Measurements from ENCODE around the gene FRAT1.
"Not testable (repeated sequence)": the region's sequence is repeated elsewhere in the genome, so short reads cannot be mapped to it uniquely, and the experiment has no call there.

FRAT1 gene

GRCh38 chr10:97336006-97336405 lies 16.9 kb downstream of the FRAT1 start:
- H3K4me1 ChIP-seq (ENCODE audit: control insufficient read depth, insufficient read depth, low read length): peaks cover 36% of the 10 kb centered on the region
- H3K9me3 ChIP-seq (ENCODE audit: control insufficient read depth, insufficient read depth, low read depth, low read length): no peaks in the 10 kb centered on the region

DNA sequence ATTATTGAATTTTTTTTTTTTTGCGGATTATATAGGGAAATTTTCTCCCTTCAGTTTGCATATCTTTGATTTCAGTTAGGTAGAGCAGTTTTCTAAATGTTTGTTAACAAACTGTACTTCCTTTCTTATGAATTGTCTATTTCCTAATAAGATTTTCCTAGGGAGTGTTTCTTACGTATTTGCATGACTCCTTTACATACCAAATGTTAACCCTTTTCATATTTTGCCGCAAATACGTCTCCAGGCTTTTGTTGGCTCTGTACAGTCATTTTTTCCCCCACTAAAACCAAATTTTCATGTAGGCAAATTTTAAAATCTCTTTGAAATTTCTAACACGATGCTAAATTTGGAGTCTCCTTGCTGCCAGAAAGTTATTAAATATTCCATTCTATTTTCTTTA lies 17.4 kb downstream of the FRAT1 start:
- H3K36me3 ChIP-seq (ENCODE audit: control insufficient read depth, insufficient read depth, low read length): 0 out of 2 replicates have a peak, but pooled peaks cover 5% of the 10 kb centered on the region
- no peaks in the 10 kb centered on the region for H3K9me3 ChIP-seq (ENCODE audit: control insufficient read depth, insufficient read depth, low read depth, low read length)
- H3K9ac ChIP-seq (ENCODE audit: low read length): peak overlapping the region; percentile 100
- H3K27ac ChIP-seq (ENCODE audit: low read depth, low read length): peak overlapping the region; percentile 94
- H3K27me3 ChIP-seq (ENCODE audit: control insufficient read depth, insufficient read depth, low read length): no peaks in the 10 kb centered on the region
- H3K4me1 ChIP-seq (ENCODE audit: control insufficient read depth, insufficient read depth, low read length): peaks cover 31% of the 10 kb centered on the region
- peak overlapping the region; percentile 30 for H3K4me3 ChIP-seq (ENCODE audit: low read depth, low read length)

More at GRCh38 chr10:97336006-97336405, 16.9 kb downstream of the FRAT1 start:
- Histone ChIP-seq H3K27me3 (ENCODE audit: control insufficient read depth, insufficient read depth, low read length) (no peaks in the 10 kb centered on the region), H3K27ac (ENCODE audit: low read depth, low read length) (peak overlapping the region; percentile 94; the same call in 1 of the 2 replicates), H3K4me3 (ENCODE audit: low read depth, low read length) (peak overlapping the region; percentile 30), H3K36me3 (ENCODE audit: control insufficient read depth, insufficient read depth, low read length) (peaks cover 8% of the 10 kb centered on the region; the same call in 1 of the 2 replicates), H3K9ac (ENCODE audit: low read length) (peak overlapping the region; percentile 100)

GRCh38 chr10:97336942-97337831 lies 18.1 kb downstream of the FRAT1 start:
- Histone ChIP-seq H3K4me3 (ENCODE audit: low read depth, low read length) (peak overlapping the region; percentile 30), H3K9me3 (ENCODE audit: control insufficient read depth, insufficient read depth, low read depth, low read length) (no peaks in the 10 kb centered on the region), H3K27ac (ENCODE audit: low read depth, low read length) (peak overlapping the region; percentile 94), H3K27me3 (ENCODE audit: control insufficient read depth, insufficient read depth, low read length) (no peaks in the 10 kb centered on the region), H3K36me3 (ENCODE audit: control insufficient read depth, insufficient read depth, low read length) (no peaks in the 10 kb centered on the region), H3K9ac (ENCODE audit: low read length) (peak overlapping the region; percentile 100), H3K4me1 (ENCODE audit: control insufficient read depth, insufficient read depth, low read length) (peaks cover 26% of the 10 kb centered on the region)

DNA sequence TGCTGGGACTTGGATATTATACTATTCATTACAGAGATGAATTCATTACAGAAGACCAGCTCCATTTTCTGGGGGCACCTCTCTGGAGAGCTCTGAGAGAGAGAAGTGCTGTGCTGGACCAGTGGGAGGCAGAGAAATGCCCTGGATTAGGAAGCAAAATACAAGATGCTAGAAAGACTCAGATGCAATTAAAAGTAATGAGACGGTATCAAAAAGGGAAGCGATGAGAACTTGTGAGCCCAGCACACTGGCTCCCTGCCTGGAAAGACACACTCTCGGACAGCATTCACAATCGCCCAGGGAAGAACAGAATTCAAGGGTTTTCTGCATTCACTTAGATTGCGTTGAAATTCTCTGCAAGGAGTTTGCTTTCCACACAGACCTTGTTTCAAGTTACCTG lies 19.0 kb downstream of the FRAT1 start:
- Histone ChIP-seq H3K27me3 (ENCODE audit: control insufficient read depth, insufficient read depth, low read length) (no peaks in the 10 kb centered on the region), H3K36me3 (ENCODE audit: control insufficient read depth, insufficient read depth, low read length) (no peaks in the 10 kb centered on the region), H3K27ac (ENCODE audit: low read depth, low read length) (peak overlapping the region; percentile 65; the same call in 1 of the 2 replicates), H3K4me1 (ENCODE audit: control insufficient read depth, insufficient read depth, low read length) (peaks cover 24% of the 10 kb centered on the region), H3K4me3 (ENCODE audit: low read depth, low read length) (peak overlapping the region; percentile 30), H3K9me3 (ENCODE audit: control insufficient read depth, insufficient read depth, low read depth, low read length) (no peaks in the 10 kb centered on the region), H3K9ac (ENCODE audit: low read length) (peak overlapping the region; percentile 52)

DNA sequence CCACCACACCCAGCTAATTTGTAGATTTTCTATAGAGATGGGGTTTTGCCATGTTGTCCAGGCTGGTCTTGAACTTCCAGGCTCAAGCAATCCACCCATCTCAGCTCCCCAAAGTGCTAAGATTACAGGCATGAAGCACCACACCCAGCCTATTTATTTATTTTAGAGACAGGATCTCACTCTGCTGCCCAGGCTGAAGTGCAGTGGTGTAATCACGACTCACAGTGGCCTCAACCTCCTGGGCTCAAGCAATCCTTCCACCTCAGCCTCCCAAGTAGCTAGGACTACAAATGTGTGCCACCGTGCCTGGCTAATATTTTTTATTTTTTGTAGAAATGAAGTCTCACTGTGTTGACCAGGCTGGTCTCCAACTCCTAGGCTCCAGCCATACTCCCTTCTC lies 22.3 kb downstream of the FRAT1 start:
- Histone ChIP-seq H3K9ac (ENCODE audit: low read length) (no peak overlapping the region), H3K4me3 (ENCODE audit: low read depth, low read length) (no peak overlapping the region), H3K27ac (ENCODE audit: low read depth, low read length) (no peak overlapping the region), H3K4me1 (ENCODE audit: control insufficient read depth, insufficient read depth, low read length) (peaks cover 18% of the 10 kb centered on the region), H3K36me3 (ENCODE audit: control insufficient read depth, insufficient read depth, low read length) (no peaks in the 10 kb centered on the region), H3K27me3 (ENCODE audit: control insufficient read depth, insufficient read depth, low read length) (no peaks in the 10 kb centered on the region), H3K9me3 (ENCODE audit: control insufficient read depth, insufficient read depth, low read depth, low read length) (no peaks in the 10 kb centered on the region)

- H3K4me3 ChIP-seq (ENCODE audit: low read depth, low read length); H3K4me1 ChIP-seq (ENCODE audit: control insufficient read depth, insufficient read depth, low read length); H3K9me3 ChIP-seq (ENCODE audit: control insufficient read depth, insufficient read depth, low read depth, low read length); H3K27me3 ChIP-seq (ENCODE audit: control insufficient read depth, insufficient read depth, low read length); H3K27ac ChIP-seq (ENCODE audit: low read depth, low read length); H3K9ac ChIP-seq (ENCODE audit: low read length); H3K36me3 ChIP-seq (ENCODE audit: control insufficient read depth, insufficient read depth, low read length): not testable (repeated sequence)
These were observed 24.6 kb downstream of the FRAT1 start for GRCh38 chr10:97343664-97344063.

- no peak overlapping the region for H3K27ac ChIP-seq (ENCODE audit: low read depth, low read length)
- H3K27me3 ChIP-seq (ENCODE audit: control insufficient read depth, insufficient read depth, low read length): no peaks in the 10 kb centered on the region
- peaks cover 8% of the 10 kb centered on the region; the same call in 1 of the 2 replicates for H3K4me1 ChIP-seq (ENCODE audit: control insufficient read depth, insufficient read depth, low read length)
- H3K4me3 ChIP-seq (ENCODE audit: low read depth, low read length): no peak overlapping the region
- H3K9ac ChIP-seq (ENCODE audit: low read length): no peak overlapping the region
- H3K36me3 ChIP-seq (ENCODE audit: control insufficient read depth, insufficient read depth, low read length): peaks cover 5% of the 10 kb centered on the region; the same call in 1 of the 2 replicates
- H3K9me3 ChIP-seq (ENCODE audit: control insufficient read depth, insufficient read depth, low read depth, low read length): no peaks in the 10 kb centered on the region
These were observed 28.2 kb downstream of the FRAT1 start for GRCh38 chr10:97347317-97347716.

DNA sequence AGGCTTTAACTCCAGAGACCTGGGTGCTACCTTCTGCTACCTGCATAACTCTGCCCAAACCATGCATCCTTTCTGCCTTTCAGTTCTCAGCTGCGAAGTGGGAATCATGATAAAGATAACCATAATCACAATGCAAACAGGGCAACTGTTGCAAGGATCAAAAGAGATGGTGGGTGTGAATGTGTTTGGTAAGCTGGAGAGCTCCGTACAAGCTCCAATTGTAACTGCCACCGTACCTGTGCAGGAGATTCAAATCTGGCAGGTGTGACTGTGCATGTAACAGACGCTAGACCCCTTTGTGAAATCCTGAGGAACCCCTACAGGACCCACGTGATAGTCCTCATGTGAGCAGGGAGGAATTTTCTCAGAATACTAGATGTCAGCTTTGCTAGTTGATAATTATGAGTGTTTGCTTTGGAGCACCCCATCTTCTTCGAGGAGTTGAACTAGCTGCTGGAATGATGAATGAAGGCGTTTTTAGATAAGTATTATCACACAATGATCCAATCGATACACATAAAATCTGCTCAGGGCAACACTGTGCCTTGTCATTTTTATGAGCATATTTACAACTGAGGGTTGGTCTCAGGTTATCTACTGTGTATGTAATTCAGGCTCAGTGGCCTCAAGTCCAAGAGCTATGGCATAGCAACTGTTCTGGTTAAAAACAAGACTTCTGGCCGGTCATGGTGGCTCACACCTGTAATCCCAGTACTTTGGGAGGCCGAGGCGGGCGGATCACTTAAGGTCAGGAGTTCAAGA lies 30.9 kb downstream of the FRAT1 start:
- peaks cover 11% of the 10 kb centered on the region; the same call in 1 of the 2 replicates for H3K36me3 ChIP-seq (ENCODE audit: control insufficient read depth, insufficient read depth, low read length)

DNA sequence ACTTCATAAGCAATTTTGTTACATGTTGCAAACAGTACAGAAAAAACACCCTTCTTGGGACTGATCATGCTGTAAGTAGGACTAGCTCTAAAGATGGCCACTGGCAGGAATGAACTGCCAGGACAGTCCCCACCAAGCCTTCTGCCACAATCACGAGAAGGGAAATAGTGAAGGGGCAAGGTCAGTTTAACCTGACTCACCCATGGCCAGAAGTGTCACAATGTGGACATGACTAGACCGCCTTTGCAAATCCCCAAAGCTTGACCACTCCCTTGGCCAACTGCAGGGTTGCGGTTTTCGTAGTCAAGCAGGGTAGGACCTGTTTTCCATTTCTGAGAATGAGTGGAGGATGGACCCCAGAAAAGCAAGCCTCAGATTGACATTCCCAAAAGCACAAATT lies 34.9 kb downstream of the FRAT1 start:
- Histone ChIP-seq H3K27me3 (ENCODE audit: control insufficient read depth, insufficient read depth, low read length) (no peaks in the 10 kb centered on the region), H3K4me3 (ENCODE audit: low read depth, low read length) (no peak overlapping the region), H3K27ac (ENCODE audit: low read depth, low read length) (no peak overlapping the region), H3K4me1 (ENCODE audit: control insufficient read depth, insufficient read depth, low read length) (peaks cover 11% of the 10 kb centered on the region), H3K9me3 (ENCODE audit: control insufficient read depth, insufficient read depth, low read depth, low read length) (no peaks in the 10 kb centered on the region), H3K9ac (ENCODE audit: low read length) (no peak overlapping the region), H3K36me3 (ENCODE audit: control insufficient read depth, insufficient read depth, low read length) (peaks cover 43% of the 10 kb centered on the region)

More for the DNA sequence above, 30.9 kb downstream of the FRAT1 start:
- no peak overlapping the region for H3K27ac ChIP-seq (ENCODE audit: low read depth, low read length)
- H3K4me1 ChIP-seq (ENCODE audit: control insufficient read depth, insufficient read depth, low read length): peaks cover 8% of the 10 kb centered on the region; the same call in 1 of the 2 replicates
- H3K27me3 ChIP-seq (ENCODE audit: control insufficient read depth, insufficient read depth, low read length): no peaks in the 10 kb centered on the region
- H3K9me3 ChIP-seq (ENCODE audit: control insufficient read depth, insufficient read depth, low read depth, low read length): no peaks in the 10 kb centered on the region
- no peak overlapping the region for H3K9ac ChIP-seq (ENCODE audit: low read length)
- no peak overlapping the region for H3K4me3 ChIP-seq (ENCODE audit: low read depth, low read length)

- no peak overlapping the region for H3K27ac ChIP-seq (ENCODE audit: low read depth, low read length)
- no peak overlapping the region for H3K9ac ChIP-seq (ENCODE audit: low read length)
These were observed 36.5 kb downstream of the FRAT1 start for GRCh38 chr10:97355571-97355975.

More at GRCh38 chr10:97355571-97355975, 36.5 kb downstream of the FRAT1 start:
- Histone ChIP-seq H3K27me3 (ENCODE audit: control insufficient read depth, insufficient read depth, low read length) (no peaks in the 10 kb centered on the region), H3K4me1 (ENCODE audit: control insufficient read depth, insufficient read depth, low read length) (peaks cover 3% of the 10 kb centered on the region; the same call in 1 of the 2 replicates), H3K4me3 (ENCODE audit: low read depth, low read length) (no peak overlapping the region), H3K9me3 (ENCODE audit: control insufficient read depth, insufficient read depth, low read depth, low read length) (no peaks in the 10 kb centered on the region), H3K36me3 (ENCODE audit: control insufficient read depth, insufficient read depth, low read length) (peaks cover 60% of the 10 kb centered on the region)

Data from HUES6 (cell line).